Measurements from ENCODE around the gene TMEM222.

Gene TMEM222

GRCh38 chr1:27302612-27303011 lies 19.4 kb upstream of the TMEM222 start:
- ATAC-seq (ENCODE audit: insufficient read depth, low read depth) = no peak
- no peak for DNase-seq
- H3K9ac ChIP-seq (ENCODE audit: low read depth, low read length) = no peak overlapping the region
- peaks cover 52% of the 10 kb centered on the region for H3K36me3 ChIP-seq (ENCODE audit: insufficient read depth, low read length)
- H3K27me3 ChIP-seq (ENCODE audit: insufficient read depth, low read length, poor library complexity) = no peaks in the 10 kb centered on the region
- H3K4me2 ChIP-seq (ENCODE audit: insufficient read depth, low read length) = no peak overlapping the region
- TF ChIP-seq EZH2 (IDR thresholded peaks at IDR 0.05; ENCODE audit: borderline replicate concordance, low read depth, low read length, severe bottlenecking) (no peak), CTCF (IDR thresholded peaks at IDR 0.05; ENCODE audit: borderline replicate concordance, extremely low read depth, low read length, poor library complexity, severe bottlenecking) (no peak)
- H3K9me3 ChIP-seq (ENCODE audit: insufficient read depth, low read length, severe bottlenecking) = no peaks in the 10 kb centered on the region
- H3K4me3 ChIP-seq (ENCODE audit: low read depth in 1 of 2, low read length in 2 of 2) = no peak overlapping the region
- no peaks in the 10 kb centered on the region for H3K4me1 ChIP-seq (ENCODE audit: insufficient read depth, low read length)
- no peak overlapping the region for H2AFZ ChIP-seq (ENCODE audit: low read depth, low read length)
- H4K20me1 ChIP-seq (ENCODE audit: insufficient read depth, low read length) = peaks cover 4% of the 10 kb centered on the region; the same call in 1 of the 2 replicates
- no peaks in the 10 kb centered on the region for H3K79me2 ChIP-seq (ENCODE audit: insufficient read depth, low read length)
- no peak overlapping the region for H3K27ac ChIP-seq (ENCODE audit: low read length)

GRCh38 chr1:27303509-27303908 lies 18.5 kb upstream of the TMEM222 start:
- no peak overlapping the region for H3K4me2 ChIP-seq (ENCODE audit: insufficient read depth, low read length)
- peaks cover 4% of the 10 kb centered on the region; the same call in 1 of the 2 replicates for H4K20me1 ChIP-seq (ENCODE audit: insufficient read depth, low read length)
- DNase-seq (no peak), ATAC-seq (ENCODE audit: insufficient read depth, low read depth) (no peak)
- H3K9me3 ChIP-seq (ENCODE audit: insufficient read depth, low read length, severe bottlenecking) = no peaks in the 10 kb centered on the region
- no peak overlapping the region for H3K9ac ChIP-seq (ENCODE audit: low read depth, low read length)
- no peak overlapping the region for H3K27ac ChIP-seq (ENCODE audit: low read length)
- H3K27me3 ChIP-seq (ENCODE audit: insufficient read depth, low read length, poor library complexity) = no peaks in the 10 kb centered on the region
- H3K36me3 ChIP-seq (ENCODE audit: insufficient read depth, low read length) = peaks cover 43% of the 10 kb centered on the region
- TF ChIP-seq EZH2 (IDR thresholded peaks at IDR 0.05; ENCODE audit: borderline replicate concordance, low read depth, low read length, severe bottlenecking) = no peak
- TF ChIP-seq CTCF (IDR thresholded peaks at IDR 0.05; ENCODE audit: borderline replicate concordance, extremely low read depth, low read length, poor library complexity, severe bottlenecking) = no peak
- no peaks in the 10 kb centered on the region for H3K79me2 ChIP-seq (ENCODE audit: insufficient read depth, low read length)
- H3K4me1 ChIP-seq (ENCODE audit: insufficient read depth, low read length) = no peaks in the 10 kb centered on the region
- H3K4me3 ChIP-seq (ENCODE audit: low read depth in 1 of 2, low read length in 2 of 2) = no peak overlapping the region
- H2AFZ ChIP-seq (ENCODE audit: low read depth, low read length) = no peak overlapping the region

GRCh38 chr1:27306071-27306470 lies 15.9 kb upstream of the TMEM222 start:
- no peaks in the 10 kb centered on the region for H3K79me2 ChIP-seq (ENCODE audit: insufficient read depth, low read length)
- no peak for DNase-seq
- no peaks in the 10 kb centered on the region for H3K4me1 ChIP-seq (ENCODE audit: insufficient read depth, low read length)
- H4K20me1 ChIP-seq (ENCODE audit: insufficient read depth, low read length) = no peaks in the 10 kb centered on the region
- no peak for ATAC-seq (ENCODE audit: insufficient read depth, low read depth)
- H3K36me3 ChIP-seq (ENCODE audit: insufficient read depth, low read length) = peaks cover 23% of the 10 kb centered on the region
- no peak overlapping the region for H3K4me2 ChIP-seq (ENCODE audit: insufficient read depth, low read length)
- no peaks in the 10 kb centered on the region for H3K9me3 ChIP-seq (ENCODE audit: insufficient read depth, low read length, severe bottlenecking)
- no peak for TF ChIP-seq CTCF (IDR thresholded peaks at IDR 0.05; ENCODE audit: borderline replicate concordance, extremely low read depth, low read length, poor library complexity, severe bottlenecking)
- TF ChIP-seq EZH2 (IDR thresholded peaks at IDR 0.05; ENCODE audit: borderline replicate concordance, low read depth, low read length, severe bottlenecking) = no peak
- H3K9ac ChIP-seq (ENCODE audit: low read depth, low read length) = no peak overlapping the region
- no peak overlapping the region for H3K4me3 ChIP-seq (ENCODE audit: low read depth in 1 of 2, low read length in 2 of 2)
- H3K27me3 ChIP-seq (ENCODE audit: insufficient read depth, low read length, poor library complexity) = no peaks in the 10 kb centered on the region
- no peak overlapping the region for H3K27ac ChIP-seq (ENCODE audit: low read length)
- no peak overlapping the region for H2AFZ ChIP-seq (ENCODE audit: low read depth, low read length)
